Islet precursor cell (in vitro differentiated cells): Measurements from ENCODE around the gene ATE1.
A peak's percentile ranks its signal among the peaks of the same experiment; 100 is the strongest.
"Not testable (repeated sequence)": the region's sequence is repeated elsewhere in the genome, so short reads cannot be mapped to it uniquely, and the experiment has no call there.

Experiments used
- DNase-seq: peaks from one replicate; pipeline ENCODE4 v3.0.0-alpha.2; 2018

The ATE1 gene

GRCh38 chr10:121927841-121928527 is at the start of gene ATE1:
Gene ATE1, minus strand, starts transcription at chr10:121928031. Its CDS starts 82 bp downstream, at chr10:121927949.
- DNase-seq: peak; percentile 95

DNA sequence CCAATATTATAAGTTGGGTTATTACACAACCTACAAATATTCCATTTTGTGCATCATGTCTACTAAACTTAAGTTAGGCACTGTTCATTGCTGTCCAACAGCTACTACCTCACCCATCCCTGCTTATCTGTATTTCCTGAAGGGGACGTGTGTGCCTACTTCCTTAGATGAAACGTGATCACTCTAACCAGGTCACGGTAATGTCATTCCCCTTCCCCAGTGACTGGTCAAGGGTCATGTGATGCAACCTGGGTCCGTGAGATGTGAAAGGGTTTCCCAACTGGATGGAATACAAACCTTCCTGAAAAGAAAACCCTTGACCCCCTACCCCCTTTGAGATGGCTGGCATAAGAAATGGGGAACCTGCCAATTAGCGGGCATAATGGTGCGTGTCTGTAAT is 48.8 kb upstream of the ATE1 start:
- no peak for DNase-seq

DNA sequence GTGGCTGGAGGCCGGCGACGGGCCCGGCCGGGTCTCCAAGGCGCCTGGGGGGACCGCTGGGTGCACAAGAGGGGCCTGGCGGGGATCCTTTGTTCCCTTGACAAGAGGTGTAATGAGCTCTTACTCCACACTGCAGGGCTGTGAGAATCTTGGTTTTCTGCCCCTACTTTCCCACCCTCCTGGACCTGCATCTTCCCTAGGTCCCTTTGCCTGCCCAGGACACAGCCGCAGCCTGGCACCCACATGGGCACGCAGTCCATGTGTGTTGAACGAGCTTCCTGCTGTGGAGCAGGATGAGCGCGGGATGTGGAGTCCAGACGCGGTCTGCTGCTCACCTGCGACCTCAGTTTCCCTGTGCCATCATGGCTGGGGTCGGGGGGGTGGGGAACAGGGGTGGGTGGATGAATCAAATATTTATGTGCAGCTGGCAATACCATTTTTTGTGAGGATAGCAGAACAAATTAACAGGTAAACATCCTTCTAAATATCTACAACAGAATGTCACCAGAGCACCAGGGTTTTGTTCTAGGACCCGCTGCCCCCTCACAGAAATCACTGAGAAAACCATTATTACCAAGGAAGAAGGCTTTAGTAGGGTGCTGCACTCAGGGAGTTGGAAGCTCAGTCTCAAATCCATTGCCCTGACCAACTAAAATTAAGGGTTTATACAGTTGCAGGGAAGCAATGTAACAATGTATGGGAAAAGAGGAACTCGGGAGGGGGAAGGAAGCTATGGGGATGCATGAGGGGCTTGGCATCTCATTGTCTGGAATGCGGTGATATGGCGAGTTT is 47.7 kb upstream of the ATE1 start:
- DNase-seq: no peak

DNA sequence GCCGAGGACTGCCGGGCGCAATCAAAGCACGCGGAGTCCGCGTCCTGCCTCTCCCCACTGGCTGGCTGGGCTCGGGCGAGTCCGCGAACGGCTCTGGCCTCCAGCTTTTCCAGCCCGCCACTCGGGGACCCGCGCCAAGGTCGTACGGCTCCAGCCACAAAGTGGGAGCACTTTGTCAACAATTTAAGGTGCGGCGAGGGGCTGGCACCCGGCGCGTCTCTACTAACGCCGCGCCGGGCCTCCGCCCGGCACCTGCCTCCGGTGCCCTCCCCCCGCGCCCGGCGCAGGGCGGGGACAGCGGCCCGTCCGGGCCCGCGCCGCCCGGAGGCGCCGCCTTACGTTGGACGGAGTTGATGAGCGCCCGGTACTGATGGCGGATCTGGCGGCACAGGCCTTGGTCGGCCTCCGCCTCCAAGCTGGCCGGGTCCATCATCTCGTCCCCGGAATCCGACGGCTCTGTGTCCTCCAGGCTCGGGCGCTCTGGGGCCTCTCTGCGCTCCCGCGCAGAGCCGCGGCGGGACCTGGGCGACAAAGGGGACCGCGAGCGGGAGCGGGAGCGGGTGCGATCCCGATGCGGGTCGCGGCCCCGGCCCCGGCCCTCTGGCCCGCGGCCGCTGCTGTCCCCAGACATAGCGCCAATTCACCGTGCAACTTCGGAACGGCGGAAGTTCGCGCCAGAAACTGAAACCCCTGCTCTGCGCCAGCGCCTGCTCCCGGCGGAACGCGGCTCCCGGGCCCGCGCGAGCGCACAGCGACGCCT is 46.9 kb upstream of the ATE1 start, which contains the start of gene NSMCE4A:
NSMCE4A (minus strand) TSS at position 683 of the 760 bp plus-strand sequence; CDS start at position 631, 52 bp downstream.
- peak; percentile 87 for DNase-seq

DNA sequence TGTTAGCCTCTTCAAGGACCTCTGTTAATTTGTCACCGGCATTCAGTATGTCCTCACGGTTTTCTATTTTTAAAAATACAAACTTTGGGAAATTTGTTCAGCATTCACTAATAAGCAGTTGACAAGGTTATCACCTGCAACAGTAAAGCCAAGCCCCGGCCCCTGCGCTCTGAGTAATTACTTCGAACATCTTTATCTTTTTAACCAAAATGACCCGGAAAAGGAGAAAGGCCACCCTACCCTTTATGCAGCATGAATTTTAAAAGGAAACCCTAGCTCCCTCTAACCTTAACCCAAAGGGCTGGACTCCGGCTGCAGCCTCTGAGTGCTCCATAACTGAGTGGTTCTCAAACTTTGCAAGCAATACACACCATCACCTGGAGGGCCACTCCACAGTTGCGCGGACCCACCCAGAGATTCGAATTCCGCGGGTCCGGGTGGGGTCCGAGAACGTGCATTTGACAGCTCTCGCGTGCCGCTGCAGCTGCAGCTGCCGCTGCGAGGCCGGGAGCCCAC is 46.2 kb upstream of the ATE1 start:
- peak; percentile 71 for DNase-seq

GRCh38 chr10:121969086-121969485 is 41.3 kb upstream of the ATE1 start:
- DNase-seq: not testable (repeated sequence)

GRCh38 chr10:121965996-121966395 is 38.2 kb upstream of the ATE1 start:
- no peak for DNase-seq

GRCh38 chr10:121961456-121961855 is 33.6 kb upstream of the ATE1 start:
- DNase-seq: no peak

DNA sequence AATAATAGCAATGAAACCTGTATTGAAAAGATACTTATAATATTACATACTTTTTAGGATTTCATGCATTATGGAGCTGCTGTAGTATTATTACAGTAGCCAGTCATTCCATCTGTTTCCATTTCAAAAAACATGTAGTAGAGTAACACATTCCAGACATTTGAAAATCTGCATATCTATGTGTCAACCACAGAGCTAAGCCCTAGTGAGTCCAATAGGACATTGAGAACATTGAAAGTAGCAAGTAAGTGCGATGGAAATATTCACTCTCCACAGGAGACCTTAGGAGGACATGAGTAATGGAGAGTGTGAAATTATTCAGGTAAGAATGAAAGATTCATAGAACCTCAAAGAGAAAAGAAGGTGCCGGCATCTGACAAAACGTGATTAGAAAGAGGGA is 31.8 kb upstream of the ATE1 start:
- no peak for DNase-seq

DNA sequence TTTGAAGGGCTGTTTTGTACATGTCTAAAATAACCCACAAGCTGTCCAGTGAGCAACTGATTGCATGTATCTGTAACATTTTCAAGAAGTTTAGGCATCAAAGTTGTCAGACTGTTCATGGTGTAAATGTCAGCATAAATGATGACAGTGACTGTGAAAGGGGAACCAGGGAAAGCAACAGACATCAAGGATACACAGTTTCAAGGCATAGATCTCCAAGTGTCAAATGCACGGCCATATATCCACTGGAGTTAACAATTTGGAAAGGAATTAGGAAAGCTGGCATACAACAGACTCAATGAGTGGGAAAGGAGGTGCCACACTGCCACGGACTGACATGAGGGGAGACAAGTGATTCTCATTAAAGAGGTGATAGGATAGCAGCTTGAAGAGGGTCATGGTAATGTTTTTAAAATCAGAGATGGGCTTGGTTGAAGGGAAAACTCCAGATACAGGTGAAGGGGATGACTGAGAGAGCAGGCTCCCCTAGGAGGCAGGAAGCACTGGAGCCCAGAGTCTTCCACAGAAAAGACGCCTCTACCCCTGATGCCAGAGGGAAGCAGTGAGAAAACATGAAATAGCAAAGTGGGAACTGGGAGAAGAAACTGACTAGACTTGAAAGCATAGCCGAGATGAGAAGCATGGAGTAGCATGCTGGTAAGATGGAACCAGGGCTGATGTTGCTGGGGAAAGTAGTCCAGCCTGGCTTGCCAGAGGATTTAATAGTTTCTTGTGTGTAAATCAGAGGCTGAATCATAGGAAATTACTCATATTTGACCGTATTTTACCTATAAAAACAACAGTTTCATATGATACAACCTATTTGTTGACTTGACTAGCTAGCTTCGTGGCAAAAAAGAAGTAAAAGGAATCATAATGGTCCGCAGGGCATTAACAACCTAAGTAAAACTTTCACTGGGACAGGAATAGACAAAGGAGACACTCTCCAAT is 28.6 kb upstream of the ATE1 start:
- DNase-seq: no peak

DNA sequence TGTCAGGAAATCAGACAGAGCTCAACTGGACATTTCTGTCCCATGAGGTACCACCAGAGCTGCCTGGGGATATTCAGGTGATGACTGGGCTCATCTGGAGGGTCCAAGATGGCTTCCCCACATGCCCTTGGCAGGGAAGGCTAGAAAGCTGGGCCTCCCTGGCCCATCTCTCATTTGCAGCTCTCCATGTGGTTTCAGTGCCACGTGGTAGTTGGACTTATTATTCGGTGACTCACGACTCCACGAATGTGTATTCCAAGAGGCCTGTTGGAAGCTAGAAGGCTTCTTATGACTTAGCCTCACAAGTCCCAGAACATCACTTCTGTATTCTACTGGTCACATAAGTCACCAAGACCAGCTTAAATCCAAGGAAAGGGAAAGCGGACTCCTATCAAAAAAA is 24.4 kb upstream of the ATE1 start:
- DNase-seq: no peak

GRCh38 chr10:121949451-121949850 is 21.6 kb upstream of the ATE1 start:
- no peak for DNase-seq

DNA sequence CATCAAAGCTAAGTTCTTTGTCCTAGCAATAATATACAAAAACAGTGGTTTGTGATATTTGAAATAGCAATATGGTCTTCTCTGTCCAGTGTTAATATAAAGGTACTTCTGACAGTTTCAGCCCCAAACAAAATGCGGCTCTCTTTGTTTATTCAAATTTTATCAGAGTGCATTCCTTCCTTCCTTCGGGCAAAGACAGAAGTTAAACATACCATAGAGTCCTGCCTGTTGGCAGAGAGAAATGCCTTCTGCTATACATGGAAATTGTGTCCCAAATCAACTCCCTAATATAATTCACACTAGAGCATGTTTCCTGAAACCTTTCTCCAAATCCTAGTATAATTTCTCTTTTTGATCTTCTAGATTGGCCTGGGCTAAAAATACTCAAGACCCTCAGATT is 21.2 kb upstream of the ATE1 start:
- no peak for DNase-seq

GRCh38 chr10:121947343-121948330 is 19.8 kb upstream of the ATE1 start:
- DNase-seq: no peak

DNA sequence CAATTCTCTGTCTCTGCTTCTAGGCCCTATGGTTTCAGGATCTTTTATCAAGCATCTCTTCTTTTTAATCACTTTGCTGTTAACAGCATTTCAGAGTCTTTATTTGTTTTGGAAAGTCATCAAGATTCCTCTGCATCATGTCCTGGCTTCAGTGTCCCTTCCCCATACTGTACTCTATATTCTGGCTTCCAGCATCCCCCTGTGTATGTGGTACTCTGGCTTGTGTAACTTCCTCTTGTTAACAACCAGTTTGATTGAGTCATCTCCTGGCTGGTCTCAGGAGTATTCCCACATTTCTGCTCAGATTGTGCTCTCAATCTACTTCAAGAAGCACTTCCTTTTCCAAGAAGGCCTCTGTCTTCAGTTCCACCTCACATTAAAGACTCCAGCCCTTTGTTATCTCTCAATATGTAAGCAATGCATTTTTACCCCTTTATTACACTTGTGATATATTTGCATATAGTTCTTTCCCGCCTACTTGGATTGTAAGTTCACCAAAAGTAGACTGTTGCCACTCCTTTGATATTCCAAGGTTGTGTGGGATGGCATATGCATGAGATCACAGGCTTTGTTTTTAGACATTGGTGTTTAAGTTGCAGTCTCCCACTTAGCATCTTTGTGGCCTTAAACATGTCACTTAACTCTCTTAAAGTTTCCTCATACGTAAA is 15.1 kb upstream of the ATE1 start:
- no peak for DNase-seq

GRCh38 chr10:121941532-121941931 is 13.7 kb upstream of the ATE1 start:
- no peak for DNase-seq

DNA sequence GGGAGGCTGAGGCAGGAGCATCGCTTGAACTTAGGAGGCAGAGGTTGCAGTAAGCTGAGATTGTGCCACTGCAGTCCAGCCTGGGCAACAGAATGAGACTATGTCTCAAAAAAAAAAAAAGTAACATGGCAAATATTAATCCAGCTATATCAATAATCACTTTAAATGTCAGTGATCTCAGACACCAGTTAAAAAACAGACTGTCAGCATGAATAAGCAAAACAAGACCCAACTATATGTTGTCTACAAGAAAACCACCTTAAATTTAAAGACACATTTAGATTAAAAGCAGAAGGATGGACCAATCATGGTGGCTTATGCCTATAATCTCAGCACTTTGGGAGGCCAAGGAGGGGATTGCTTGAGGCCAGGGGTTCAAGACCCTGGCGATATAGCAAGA is 8.5 kb upstream of the ATE1 start:
- DNase-seq: no peak

- no peak for DNase-seq
Measured at GRCh38 chr10:121935702-121936101, 7.9 kb upstream of the ATE1 start.

DNA sequence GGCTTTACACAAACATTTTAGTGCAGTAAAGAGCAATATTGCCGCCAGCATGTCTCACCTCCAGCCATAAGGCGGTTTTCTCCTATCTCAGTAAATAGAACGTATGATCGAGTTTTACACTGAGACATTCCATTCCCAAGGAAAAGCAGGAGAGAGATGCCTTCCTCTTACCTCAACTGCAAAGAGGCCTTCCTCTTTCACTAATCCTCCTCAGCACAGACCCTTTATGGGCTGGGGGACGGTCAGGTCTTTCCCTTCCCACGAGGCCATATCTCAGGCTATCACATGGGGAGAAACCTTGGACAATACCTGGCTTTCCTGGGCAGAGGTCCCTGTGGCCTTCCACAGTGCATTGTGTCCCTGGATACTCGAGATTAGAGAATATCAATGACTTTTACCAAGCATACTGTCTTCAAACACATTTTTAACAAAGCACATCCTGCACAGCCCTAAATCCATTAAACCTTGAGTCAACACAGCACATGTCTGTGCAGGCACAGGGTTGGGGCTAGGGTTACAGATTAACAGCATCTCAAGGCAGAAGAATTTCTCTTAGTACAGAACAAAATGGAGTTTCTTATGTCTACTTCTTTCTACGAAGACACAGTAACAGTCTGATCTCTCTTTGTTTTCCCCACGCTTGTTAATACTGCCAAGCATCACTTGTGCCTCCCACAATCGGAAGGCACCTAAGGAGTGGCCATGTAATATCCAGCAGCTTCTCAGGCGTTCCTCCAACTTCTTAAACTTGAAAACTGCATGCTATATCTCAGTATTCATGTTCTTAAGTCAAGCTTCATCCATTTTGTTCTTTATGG is 2.6 kb upstream of the ATE1 start:
- not testable (repeated sequence) for DNase-seq
